ENCODE measurements around the gene ABHD8.

Gene ABHD8

GRCh38 chr19:17260842-17261325, 42.3 kb downstream of the ABHD8 start:
- H3K4me1 ChIP-seq (ENCODE audit: insufficient read depth, low read length, severe bottlenecking): peaks cover 30% of the 10 kb centered on the region
- H4K20me1 ChIP-seq (ENCODE audit: insufficient read depth, low read length): no peaks in the 10 kb centered on the region
- TF ChIP-seq EZH2 (IDR thresholded peaks at IDR 0.05; ENCODE audit: borderline replicate concordance, low read length): no peak
- peak; percentile 94 for TF ChIP-seq CTCF (IDR thresholded peaks at IDR 0.05; ENCODE audit: low read length)
- H3K4me2 ChIP-seq (ENCODE audit: low read length): no peak overlapping the region
- peak overlapping the region; percentile 36; the same call in 1 of the 2 replicates for H3K9ac ChIP-seq (ENCODE audit: low read length)
- H3K27me3 ChIP-seq (ENCODE audit: insufficient read depth, low read length): no peaks in the 10 kb centered on the region; the same call in 1 of the 2 replicates
- H3K9me3 ChIP-seq (ENCODE audit: low read length): no peaks in the 10 kb centered on the region
- H3K79me2 ChIP-seq (ENCODE audit: insufficient read depth, low read length): no peaks in the 10 kb centered on the region
- no peaks in the 10 kb centered on the region for H3F3A ChIP-seq (ENCODE audit: insufficient read depth, low read length)
- no peaks in the 10 kb centered on the region for H3K9me2 ChIP-seq (ENCODE audit: low read depth, low read length)
- peak overlapping the region; percentile 62 for H3K27ac ChIP-seq (ENCODE audit: low read depth, low read length, poor library complexity, severe bottlenecking)
- H3K4me3 ChIP-seq (ENCODE audit: low read depth, low read length, poor library complexity, severe bottlenecking): no peak overlapping the region
- H3K36me3 ChIP-seq (ENCODE audit: insufficient read depth, low read length): no peaks in the 10 kb centered on the region
- no peak overlapping the region for H2AFZ ChIP-seq (ENCODE audit: low read length)

GRCh38 chr19:17259934-17260333, 43.3 kb downstream of the ABHD8 start:
- no peaks in the 10 kb centered on the region for H4K20me1 ChIP-seq (ENCODE audit: insufficient read depth, low read length)
- no peaks in the 10 kb centered on the region; the same call in 1 of the 2 replicates for H3K27me3 ChIP-seq (ENCODE audit: insufficient read depth, low read length)
- no peaks in the 10 kb centered on the region for H3K36me3 ChIP-seq (ENCODE audit: insufficient read depth, low read length)
- H3F3A ChIP-seq (ENCODE audit: insufficient read depth, low read length): no peaks in the 10 kb centered on the region
- no peaks in the 10 kb centered on the region for H3K79me2 ChIP-seq (ENCODE audit: insufficient read depth, low read length)
- no peaks in the 10 kb centered on the region for H3K9me3 ChIP-seq (ENCODE audit: low read length)
- no peak overlapping the region for H3K27ac ChIP-seq (ENCODE audit: low read depth, low read length, poor library complexity, severe bottlenecking)
- no peak overlapping the region for H3K4me3 ChIP-seq (ENCODE audit: low read depth, low read length, poor library complexity, severe bottlenecking)
- H3K4me2 ChIP-seq (ENCODE audit: low read length): no peak overlapping the region
- no peak overlapping the region for H2AFZ ChIP-seq (ENCODE audit: low read length)
- no peaks in the 10 kb centered on the region for H3K9me2 ChIP-seq (ENCODE audit: low read depth, low read length)
- TF ChIP-seq CTCF (IDR thresholded peaks at IDR 0.05; ENCODE audit: low read length): no peak
- TF ChIP-seq EZH2 (IDR thresholded peaks at IDR 0.05; ENCODE audit: borderline replicate concordance, low read length): no peak
- peaks cover 20% of the 10 kb centered on the region for H3K4me1 ChIP-seq (ENCODE audit: insufficient read depth, low read length, severe bottlenecking)
- H3K9ac ChIP-seq (ENCODE audit: low read length): no peak overlapping the region

- Histone ChIP-seq H3K79me2 (ENCODE audit: insufficient read depth, low read length) (no peaks in the 10 kb centered on the region), H3K4me2 (ENCODE audit: low read length) (no peak overlapping the region), H3F3A (ENCODE audit: insufficient read depth, low read length) (no peaks in the 10 kb centered on the region), H3K27me3 (ENCODE audit: insufficient read depth, low read length) (peaks cover 5% of the 10 kb centered on the region; the same call in 1 of the 2 replicates), H3K9me2 (ENCODE audit: low read depth, low read length) (no peaks in the 10 kb centered on the region), H4K20me1 (ENCODE audit: insufficient read depth, low read length) (no peaks in the 10 kb centered on the region), H2AFZ (ENCODE audit: low read length) (no peak overlapping the region), H3K4me3 (ENCODE audit: low read depth, low read length, poor library complexity, severe bottlenecking) (no peak overlapping the region), H3K27ac (ENCODE audit: low read depth, low read length, poor library complexity, severe bottlenecking) (no peak overlapping the region), H3K4me1 (ENCODE audit: insufficient read depth, low read length, severe bottlenecking) (peaks cover 14% of the 10 kb centered on the region), H3K9ac (ENCODE audit: low read length) (no peak overlapping the region), H3K9me3 (ENCODE audit: low read length) (no peaks in the 10 kb centered on the region), H3K36me3 (ENCODE audit: insufficient read depth, low read length) (no peaks in the 10 kb centered on the region)
- TF ChIP-seq CTCF (IDR thresholded peaks at IDR 0.05; ENCODE audit: low read length) (no peak), EZH2 (IDR thresholded peaks at IDR 0.05; ENCODE audit: borderline replicate concordance, low read length) (no peak)
Measured at GRCh38 chr19:17259118-17259780, 44.0 kb downstream of the ABHD8 start.

All from OCI-LY1 (cell line).